HFF-Myc (cell line): ENCODE data around the gene PLK3.
"Not testable (repeated sequence)": the region's sequence is repeated elsewhere in the genome, so short reads cannot be mapped to it uniquely, and the experiment has no call there.

Source experiments
- DNase-seq: peaks from one replicate; pipeline ENCODE4 v3.0.0-alpha.2; 2011; ENCODE audit warnings: low read depth; ENCODE audit errors: extremely low read depth
- H3K4me3 ChIP-seq: replicated peaks from 2 replicates; pipeline ENCODE4 v1.5.1; 2011; ENCODE audit warnings: low read depth, mild to moderate bottlenecking, control low read depth, low read length
- TF ChIP-seq, protein P1 (sequence below): IDR thresholded peaks from 2 replicates; pipeline ENCODE4 v1.5.1; 2012; ENCODE audit warnings: mild to moderate bottlenecking, low read depth, low read length, control low read depth; ENCODE audit errors: missing control alignments

Gene PLK3

DNA sequence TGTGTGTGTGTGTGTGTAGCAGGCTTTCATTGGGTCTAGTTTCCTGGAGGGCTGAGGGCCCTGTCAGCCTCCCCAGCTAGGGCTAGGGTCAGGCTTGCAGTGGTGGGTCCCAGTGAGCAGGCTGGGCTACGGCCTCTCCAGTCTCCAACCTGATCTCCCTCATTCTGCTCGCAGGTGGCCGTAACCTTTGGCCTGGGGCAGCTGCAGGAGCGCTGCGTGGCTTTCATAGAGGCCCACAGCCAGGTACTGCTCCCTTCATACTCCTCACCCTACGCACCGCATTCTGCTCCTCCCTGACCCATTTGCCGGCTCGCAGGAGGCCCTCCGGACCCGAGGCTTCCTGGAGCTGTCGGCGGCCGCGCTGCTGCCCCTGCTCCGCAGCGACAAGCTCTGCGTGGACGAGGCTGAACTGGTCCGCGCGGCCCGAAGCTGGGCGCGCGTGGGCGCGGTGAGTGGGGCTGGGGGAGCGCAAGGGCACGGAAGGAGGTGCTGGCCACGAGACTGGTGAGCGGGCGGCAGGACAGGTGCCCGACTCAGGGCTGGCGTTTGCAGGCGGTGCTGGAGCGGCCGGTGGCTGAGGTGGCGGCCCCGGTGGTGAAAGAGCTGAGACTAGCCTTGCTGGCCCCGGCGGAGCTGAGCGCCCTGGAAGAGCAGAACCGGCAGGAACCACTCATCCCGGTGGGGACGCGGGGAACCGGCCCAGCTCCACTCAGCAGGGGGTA lies 12.8 kb downstream of the PLK3 start:
- peak overlapping the region; percentile 26 for H3K4me3 ChIP-seq
- no peak for DNase-seq
- TF ChIP-seq, protein P1, sequence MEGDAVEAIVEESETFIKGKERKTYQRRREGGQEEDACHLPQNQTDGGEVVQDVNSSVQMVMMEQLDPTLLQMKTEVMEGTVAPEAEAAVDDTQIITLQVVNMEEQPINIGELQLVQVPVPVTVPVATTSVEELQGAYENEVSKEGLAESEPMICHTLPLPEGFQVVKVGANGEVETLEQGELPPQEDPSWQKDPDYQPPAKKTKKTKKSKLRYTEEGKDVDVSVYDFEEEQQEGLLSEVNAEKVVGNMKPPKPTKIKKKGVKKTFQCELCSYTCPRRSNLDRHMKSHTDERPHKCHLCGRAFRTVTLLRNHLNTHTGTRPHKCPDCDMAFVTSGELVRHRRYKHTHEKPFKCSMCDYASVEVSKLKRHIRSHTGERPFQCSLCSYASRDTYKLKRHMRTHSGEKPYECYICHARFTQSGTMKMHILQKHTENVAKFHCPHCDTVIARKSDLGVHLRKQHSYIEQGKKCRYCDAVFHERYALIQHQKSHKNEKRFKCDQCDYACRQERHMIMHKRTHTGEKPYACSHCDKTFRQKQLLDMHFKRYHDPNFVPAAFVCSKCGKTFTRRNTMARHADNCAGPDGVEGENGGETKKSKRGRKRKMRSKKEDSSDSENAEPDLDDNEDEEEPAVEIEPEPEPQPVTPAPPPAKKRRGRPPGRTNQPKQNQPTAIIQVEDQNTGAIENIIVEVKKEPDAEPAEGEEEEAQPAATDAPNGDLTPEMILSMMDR = no peak

DNA sequence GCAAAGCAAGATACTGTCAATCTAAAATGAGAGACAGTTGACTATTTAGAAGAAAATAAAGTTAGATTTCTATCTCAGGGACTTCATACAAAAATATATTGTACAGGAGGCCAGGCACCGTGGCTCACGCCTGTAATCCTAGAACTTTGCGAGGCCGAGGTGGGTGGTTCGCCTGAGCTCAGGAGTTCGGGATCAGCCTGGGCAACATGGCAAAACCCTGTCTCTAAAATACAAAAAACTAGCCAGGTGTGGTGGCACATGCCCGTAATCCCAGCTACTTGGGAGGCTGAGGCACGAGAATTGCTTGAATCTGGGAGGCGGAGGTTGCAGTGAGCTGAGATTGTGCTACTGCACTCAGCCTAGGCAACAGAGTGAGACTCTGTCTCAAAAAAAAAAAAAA lies 15.7 kb downstream of the PLK3 start:
- not testable (repeated sequence) for DNase-seq, H3K4me3 ChIP-seq

DNA sequence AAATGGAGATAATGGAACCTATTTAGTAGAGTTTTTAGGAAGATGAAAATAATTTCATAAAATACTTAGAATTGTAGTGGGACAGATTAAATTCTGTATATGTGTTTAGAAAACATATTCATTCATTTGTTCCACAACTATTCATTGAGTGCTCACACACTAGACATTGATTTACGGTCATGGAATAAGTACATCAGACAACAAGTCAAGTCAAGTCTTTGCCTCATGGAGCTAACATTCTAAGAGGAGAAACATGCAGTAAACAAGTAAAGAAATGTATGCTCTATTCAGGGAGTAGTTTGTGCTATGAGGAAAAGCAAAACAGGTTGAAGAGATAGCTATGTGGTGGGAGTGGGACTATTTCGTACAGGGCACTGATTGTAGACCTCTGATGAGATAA lies 17.1 kb downstream of the PLK3 start:
- no peak for DNase-seq
- no peak overlapping the region for H3K4me3 ChIP-seq

DNA sequence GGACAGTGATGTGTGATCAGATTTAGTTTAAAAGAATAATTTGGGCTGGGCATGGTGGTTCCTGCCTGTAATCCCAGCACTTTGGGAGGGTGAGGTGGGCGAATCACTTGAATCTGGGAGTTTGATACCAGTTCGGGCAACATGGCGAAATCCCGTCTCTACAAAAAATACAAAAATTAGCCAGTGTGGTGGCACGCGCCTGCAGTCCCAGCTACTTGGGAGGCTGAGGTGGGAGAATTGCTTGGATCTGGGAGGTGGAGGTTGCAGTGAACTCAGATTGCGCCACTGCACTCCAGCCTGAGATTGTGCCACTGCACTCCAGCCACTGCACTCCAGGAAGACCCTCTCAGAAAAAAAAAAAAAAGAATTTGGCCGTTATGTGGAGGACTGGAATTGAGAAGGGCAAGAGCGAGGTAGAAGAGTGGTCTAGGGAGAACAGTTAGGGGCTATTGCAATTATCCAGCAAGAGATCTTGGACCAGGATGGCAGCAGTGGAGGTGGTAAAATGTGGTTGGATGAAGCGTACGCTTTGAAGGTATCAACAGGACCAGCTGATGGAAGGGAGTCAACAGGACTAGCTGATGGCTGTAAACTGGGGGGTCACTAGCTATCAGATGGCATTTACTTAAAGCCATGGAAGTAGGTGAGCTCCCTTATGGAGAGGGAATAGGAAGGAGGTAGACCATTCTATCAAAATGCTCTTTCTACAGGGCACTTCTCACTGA lies 17.8 kb downstream of the PLK3 start:
- DNase-seq = no peak
- TF ChIP-seq, protein P1 = no peak

More for the DNA sequence above, 17.1 kb downstream of the PLK3 start:
- TF ChIP-seq, protein P1 = no peak

DNA sequence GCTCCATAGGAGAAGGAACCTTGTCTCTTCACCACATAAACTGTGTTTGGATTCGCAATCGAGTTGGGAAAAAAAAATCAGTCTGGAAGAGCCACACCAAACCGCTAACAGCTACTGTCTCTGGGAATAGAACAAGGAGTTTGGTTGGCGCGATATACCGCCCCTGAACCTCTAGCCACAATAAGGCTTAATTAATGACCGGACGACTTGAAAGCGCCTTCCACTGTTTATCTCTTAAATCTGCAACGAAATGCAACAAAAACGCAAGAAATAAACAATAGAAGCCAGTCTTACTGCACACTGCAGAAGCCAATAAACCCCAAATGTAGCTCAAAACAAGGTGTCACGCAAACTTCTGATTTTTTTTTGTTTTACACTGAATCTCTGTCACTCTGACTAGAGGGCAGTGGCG lies 19.0 kb downstream of the PLK3 start:
- no peak for DNase-seq
- peak overlapping the region; percentile 22 for H3K4me3 ChIP-seq

More for the DNA sequence above, 17.8 kb downstream of the PLK3 start:
- no peak overlapping the region for H3K4me3 ChIP-seq

DNA sequence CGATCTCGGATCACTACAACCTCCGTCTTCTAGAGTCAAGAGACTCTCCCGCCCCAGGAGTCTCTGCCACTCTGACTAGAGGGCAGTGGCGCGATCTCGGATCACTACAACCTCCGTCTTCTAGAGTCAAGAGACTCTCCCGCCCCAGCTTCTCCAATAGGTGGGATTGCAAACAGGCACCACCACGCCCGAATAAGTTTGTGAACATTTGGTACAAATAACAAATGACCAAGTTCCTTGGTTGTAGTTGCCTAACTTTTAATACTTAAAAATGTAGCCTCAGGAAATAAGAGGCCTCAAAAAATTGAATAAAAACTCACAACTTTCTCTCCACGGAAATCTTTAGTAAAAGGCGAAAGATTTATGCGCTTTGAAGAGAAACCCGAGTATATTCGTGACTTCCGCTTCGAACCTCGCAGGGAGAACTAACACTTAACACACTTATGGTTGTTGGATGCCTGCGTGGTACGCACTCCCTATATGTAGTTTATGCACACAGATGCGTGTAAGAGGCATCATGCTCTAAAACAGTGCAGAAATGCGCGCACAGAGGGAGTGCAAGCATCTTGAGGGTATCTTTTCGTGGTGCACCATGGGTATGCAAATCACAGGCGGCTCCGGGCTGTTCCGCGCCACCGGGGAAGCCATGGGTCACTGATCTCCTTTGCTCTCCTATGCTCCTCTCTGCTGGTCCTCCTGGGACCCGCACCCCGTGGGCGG lies 19.6 kb downstream of the PLK3 start:
- TF ChIP-seq, protein P1 = peak; percentile 10
- peak overlapping the region; percentile 47 for H3K4me3 ChIP-seq
- peak; percentile 92 for DNase-seq

More for the DNA sequence above, 19.0 kb downstream of the PLK3 start:
- TF ChIP-seq, protein P1 = no peak
